IMR-90 (cell line): ENCODE measurements around the gene STK17A. TPM values are rescaled to one million over a fixed set of nuclear protein-coding genes. Genes with fewer than 3 reads are reported as not detected.

Experiments
- ATAC-seq: fragments of 200-7000 bp; cut with Tn5 transposase; 2 replicates; pipeline ENCODE4 v1.9.1; 2020; ENCODE audit warnings: low read depth, mild to moderate bottlenecking, moderate library complexity
- BruUV-seq: library from RNA; stranded (reverse); fragments of 400-500 nt; replicated peaks from 2 replicates; lab custom pipeline; 2021; lab: Mats Ljungman, UMichigan
- CTCF ChIA-PET: fragments of 300-600 bp; formaldehyde crosslinking; extraction: SDS; loops from one replicate; lab custom pipeline; 2021; ENCODE audit warnings: antibody characterized with exemption; lab: Yijun Ruan, JAX
- POLR2A ChIA-PET: fragments of 300-600 bp; sonication (Branson Sonifier 250); formaldehyde crosslinking; loops from one replicate; lab custom pipeline; 2022; ENCODE audit warnings: antibody characterized with exemption; ENCODE audit not compliant: unreplicated experiment; lab: Charles Lee
- DNase-seq: peaks from one replicate; pipeline ENCODE4 v3.0.0; 2013
- H2AFZ ChIP-seq: replicated peaks from 2 replicates; pipeline ENCODE3; 2013; ENCODE audit warnings: low read length, mild to moderate bottlenecking; ENCODE audit not compliant: poor library complexity
- H2AK5ac ChIP-seq: 2 replicates; pipeline ENCODE4 v1.6.1; 2013; ENCODE audit warnings: low read depth, low read length, inconsistent platforms
- H2AK9ac ChIP-seq: replicated peaks from 2 replicates; pipeline ENCODE3; 2013; ENCODE audit warnings: mild to moderate bottlenecking, low read depth, low read length, moderate library complexity; ENCODE audit not compliant: poor library complexity
- H2BK120ac ChIP-seq: 2 replicates; pipeline ENCODE4 v1.6.1; 2013; ENCODE audit warnings: low read depth, low read length, inconsistent platforms
- H2BK15ac ChIP-seq: 3 replicates; pipeline ENCODE4 v1.6.1; 2013; ENCODE audit warnings: low read depth, low read length, inconsistent platforms
- H2BK20ac ChIP-seq: 2 replicates; pipeline ENCODE4 v1.6.1; 2013; ENCODE audit warnings: low read depth, mild to moderate bottlenecking, inconsistent platforms, low read length, moderate library complexity
- H2BK5ac ChIP-seq: 2 replicates; pipeline ENCODE4 v1.6.1; 2013; ENCODE audit warnings: mild to moderate bottlenecking, low read depth, low read length, inconsistent platforms; ENCODE audit not compliant: poor library complexity, severe bottlenecking
- H3K14ac ChIP-seq: replicated peaks from 2 replicates; pipeline ENCODE4 v1.6.1; 2013; ENCODE audit warnings: low read depth, low read length, inconsistent platforms
- H3K18ac ChIP-seq: 2 replicates; pipeline ENCODE4 v1.6.1; 2013; ENCODE audit warnings: low read depth, low read length, control low read depth
- H3K23ac ChIP-seq: 2 replicates; pipeline ENCODE4 v1.6.1; 2013; ENCODE audit warnings: low read depth, low read length, inconsistent platforms
- H3K27ac ChIP-seq: 2 replicates; pipeline ENCODE4 v1.5.1; 2013; ENCODE audit warnings: mild to moderate bottlenecking, control low read depth, low read length; ENCODE audit not compliant: insufficient read depth
- H3K27me3 ChIP-seq: 2 replicates; pipeline ENCODE4 v1.6.1; 2013; ENCODE audit warnings: low read length; ENCODE audit not compliant: control insufficient read depth, insufficient read depth
- H3K36me3 ChIP-seq: 2 replicates; pipeline ENCODE4 v1.6.1; 2013; ENCODE audit warnings: low read length, mixed read lengths; ENCODE audit not compliant: control insufficient read depth, insufficient read depth
- H3K4ac ChIP-seq: 2 replicates; pipeline ENCODE4 v1.6.1; 2013; ENCODE audit warnings: low read depth, low read length, inconsistent platforms
- H3K4me1 ChIP-seq: 2 replicates; pipeline ENCODE4 v1.6.1; 2013; ENCODE audit warnings: low read length, mixed read lengths; ENCODE audit not compliant: control insufficient read depth, insufficient read depth
- H3K4me2 ChIP-seq: 2 replicates; pipeline ENCODE4 v1.6.1; 2013; ENCODE audit warnings: low read depth, mild to moderate bottlenecking, control low read depth, low read length, moderate library complexity
- H3K4me3 ChIP-seq: 2 replicates; pipeline ENCODE4 v1.5.1; 2013; ENCODE audit warnings: low read depth, mild to moderate bottlenecking, control low read depth, low read length, moderate library complexity; ENCODE audit not compliant: insufficient read depth
- H3K56ac ChIP-seq: 2 replicates; pipeline ENCODE4 v1.6.1; 2013; ENCODE audit warnings: low read length, inconsistent platforms; ENCODE audit not compliant: insufficient read depth; ENCODE audit errors: extremely low read depth
- H3K79me1 ChIP-seq, 2 experiments: 2 replicates each; pipeline ENCODE4 v1.6.1; 2013; ENCODE audit warnings: low read length in 2 of 2, inconsistent platforms in 1 of 2, low read depth in 1 of 2
- H3K9ac ChIP-seq: 2 replicates; pipeline ENCODE4 v1.6.1; 2013; ENCODE audit warnings: low read depth, low read length, control low read depth
- H3K9me1 ChIP-seq: 2 replicates; pipeline ENCODE4 v1.6.1; 2013; ENCODE audit warnings: low read length, inconsistent platforms; ENCODE audit not compliant: insufficient read depth
- H3K9me3 ChIP-seq: 2 replicates; pipeline ENCODE4 v1.6.1; 2013; ENCODE audit warnings: low read length; ENCODE audit not compliant: control insufficient read depth, insufficient read depth
- H4K20me1 ChIP-seq: 2 replicates; pipeline ENCODE4 v1.6.1; 2013; ENCODE audit warnings: low read length, inconsistent platforms; ENCODE audit not compliant: insufficient read depth
- H4K5ac ChIP-seq: 2 replicates; pipeline ENCODE4 v1.6.1; 2013; ENCODE audit warnings: mild to moderate bottlenecking, low read depth, low read length, control low read depth
- H4K8ac ChIP-seq, 2 experiments: 2 replicates each; pipeline ENCODE4 v1.6.1; 2013; ENCODE audit warnings: low read depth in 2 of 2, low read length in 2 of 2, control low read depth in 1 of 2, inconsistent platforms in 1 of 2
- H4K91ac ChIP-seq: 2 replicates; pipeline ENCODE4 v1.6.1; 2013; ENCODE audit warnings: low read depth, low read length, inconsistent platforms; ENCODE audit not compliant: insufficient read depth
- BHLHE40 ChIP-seq: fragments of 150-350 bp; IDR thresholded peaks from 2 replicates; pipeline ENCODE4 v1.6.1; 2016; ENCODE audit warnings: mild to moderate bottlenecking, low read depth, low read length
- CEBPB ChIP-seq: IDR thresholded peaks from 2 replicates; pipeline ENCODE4 v1.6.1; 2012; ENCODE audit warnings: low read depth, low read length, improper control_type of control experiment
- CHD1 ChIP-seq: IDR thresholded peaks from 2 replicates; pipeline ENCODE4 v1.6.1; 2012; ENCODE audit warnings: low read depth, low read length, improper control_type of control experiment
- FOS ChIP-seq: fragments of 150-350 bp; IDR thresholded peaks from 2 replicates; pipeline ENCODE4 v1.6.1; 2016; ENCODE audit warnings: low read depth, low read length
- MAZ ChIP-seq: IDR thresholded peaks from 2 replicates; pipeline ENCODE4 v1.6.1; 2012; ENCODE audit warnings: low read depth, mild to moderate bottlenecking, low read length, improper control_type of control experiment, moderate library complexity, borderline replicate concordance
- MXI1 ChIP-seq: IDR thresholded peaks from 2 replicates; pipeline ENCODE4 v1.6.1; 2012; ENCODE audit warnings: low read depth, mild to moderate bottlenecking, low read length, moderate library complexity, borderline replicate concordance
- NFE2L2 ChIP-seq: fragments of 150-350 bp; IDR thresholded peaks from 2 replicates; pipeline ENCODE4 v1.6.1; 2016; ENCODE audit warnings: low read depth, mild to moderate bottlenecking, low read length
- RAD21 ChIP-seq: IDR thresholded peaks from 2 replicates; pipeline ENCODE4 v1.6.1; 2012; ENCODE audit warnings: low read length, improper control_type of control experiment
- RFX5 ChIP-seq: IDR thresholded peaks from 2 replicates; pipeline ENCODE4 v1.8.0; 2012; ENCODE audit warnings: low read depth, mild to moderate bottlenecking, low read length, moderate library complexity
- SMC3 ChIP-seq: fragments of 150-350 bp; IDR thresholded peaks from 2 replicates; pipeline ENCODE4 v1.6.1; 2016; ENCODE audit warnings: low read depth, mild to moderate bottlenecking, antibody characterized with exemption, low read length, moderate library complexity
- WGBS, 2 experiments: methylation state at CpG; one replicate each; pipeline versions ENCODE4 v1.1.5 to v1.1.7; 2013; ENCODE audit warnings: missing lambda C conversion rate in 2 of 2; ENCODE audit not compliant: insufficient read length in 1 of 2; ENCODE audit errors: extremely low coverage in 2 of 2; 5-methylcytosine and 5-hydroxymethylcytosine counted together
- dilution Hi-C: fragments of 300-500 bp; cut with HindIII; formaldehyde crosslinking; loops from one replicate; pipeline ENCODE4 v1.14.3; 2018; ENCODE audit warnings: low sequenced_read_pairs; ENCODE audit not compliant: unreplicated experiment
- in situ Hi-C: fragments of 300-500 bp; cut with MboI; formaldehyde crosslinking; loops from 3 replicates; pipeline ENCODE4 v1.14.3; 2019; ENCODE audit warnings: low sequenced_read_pairs, inconsistent platforms, mixed read lengths
- intact Hi-C: fragments of 100-400 bp; cut with micrococcal nuclease; formaldehyde crosslinking; loops from 2 replicates; pipeline ENCODE4 v1.10.0; 2022
- polyA plus RNA-seq, 3 experiments: library from polyadenylated mRNA; depleted of rRNA; stranded (reverse); fragments of >200 nt; gene quantifications; 2 replicates each; pipeline ENCODE4 v1.2.3, GENCODE V29; 2012; ENCODE audit warnings: low replicate concordance in 1 of 3
- total RNA-seq: library from RNA; depleted of rRNA; stranded (reverse); fragments of >200 nt; gene quantifications from 2 replicates; pipeline ENCODE4 v1.2.3, GENCODE V29; 2012
- TF ChIP-seq, protein P1 (sequence below): fragments of 150-350 bp; IDR thresholded peaks from 2 replicates; pipeline ENCODE4 v1.6.1; 2016; ENCODE audit warnings: low read depth, mild to moderate bottlenecking, low read length, moderate library complexity, borderline replicate concordance
- TF ChIP-seq, protein P2 (sequence below): fragments of 150-350 bp; IDR thresholded peaks from 2 replicates; pipeline ENCODE4 v1.6.1; 2017; ENCODE audit warnings: mild to moderate bottlenecking, antibody characterized with exemption, low read length, low read depth

The STK17A gene
- total and polyA plus RNA-seq, 2 of the 4 experiments (the other 2 are of a cell fraction) = 40.5 to 50.5 TPM

DNA sequence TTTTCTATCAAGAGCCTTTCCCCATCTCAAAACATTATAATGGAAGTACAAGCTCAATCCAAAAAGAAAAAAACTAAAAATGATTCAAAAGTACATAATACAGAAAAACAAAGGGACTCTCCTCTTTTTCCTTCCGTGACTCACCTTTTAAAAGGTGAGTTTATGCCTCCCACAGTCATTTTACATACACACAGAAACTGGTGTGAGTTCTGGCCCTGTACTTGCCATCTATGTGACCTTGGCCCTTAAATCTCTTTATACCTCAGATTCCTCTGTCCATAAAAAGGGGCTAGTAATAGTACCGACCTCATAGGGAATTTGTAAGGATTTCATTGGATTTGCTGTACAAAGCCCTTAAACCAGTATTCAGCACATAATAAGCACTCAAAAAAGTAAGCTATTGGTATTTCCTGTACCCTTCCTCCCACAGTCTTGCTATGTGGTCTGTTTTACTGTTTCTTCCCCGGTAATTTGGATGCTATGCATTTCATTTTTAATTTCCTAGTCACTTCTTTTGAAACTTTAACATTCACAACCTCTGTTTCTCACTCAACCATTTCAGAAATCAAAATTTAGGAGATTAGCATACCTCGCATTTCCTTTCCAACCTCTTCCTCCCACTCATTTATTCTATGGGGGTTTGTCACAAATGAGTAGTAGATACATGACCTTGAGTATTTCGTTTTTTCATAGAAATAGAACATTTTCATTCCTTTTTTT, 39.0 kb downstream of the STK17A start (continued):
- TF ChIP-seq, protein P1, sequence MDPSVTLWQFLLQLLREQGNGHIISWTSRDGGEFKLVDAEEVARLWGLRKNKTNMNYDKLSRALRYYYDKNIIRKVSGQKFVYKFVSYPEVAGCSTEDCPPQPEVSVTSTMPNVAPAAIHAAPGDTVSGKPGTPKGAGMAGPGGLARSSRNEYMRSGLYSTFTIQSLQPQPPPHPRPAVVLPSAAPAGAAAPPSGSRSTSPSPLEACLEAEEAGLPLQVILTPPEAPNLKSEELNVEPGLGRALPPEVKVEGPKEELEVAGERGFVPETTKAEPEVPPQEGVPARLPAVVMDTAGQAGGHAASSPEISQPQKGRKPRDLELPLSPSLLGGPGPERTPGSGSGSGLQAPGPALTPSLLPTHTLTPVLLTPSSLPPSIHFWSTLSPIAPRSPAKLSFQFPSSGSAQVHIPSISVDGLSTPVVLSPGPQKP = no peak

- Histone ChIP-seq H3K36me3 (peaks cover 34% of the 10 kb centered on the region), H2AK9ac (no peak overlapping the region), H4K8ac (peak overlapping the region in 1 of 2 experiments; percentile 53; a peak in 1 of 4 replicates), H2BK15ac (no peak overlapping the region), H3K4me3 (no peak overlapping the region), H2BK20ac (no peak overlapping the region), H2BK120ac (no peak overlapping the region; the same call in 1 of the 2 replicates), H3K4me2 (no peak overlapping the region), H3K79me1 (peaks cover 20 to 63% of the 10 kb centered on the region in 2 experiments), H3K9me1 (peaks cover 7% of the 10 kb centered on the region), H3K9me3 (no peaks in the 10 kb centered on the region), H3K18ac (no peak overlapping the region), H4K91ac (no peak overlapping the region), H3K14ac (no peak overlapping the region), H3K9ac (no peak overlapping the region), H3K56ac (no peak overlapping the region), H4K5ac (no peak overlapping the region), H3K27me3 (no peaks in the 10 kb centered on the region), H2AFZ (no peak overlapping the region), H3K4ac (no peak overlapping the region), H3K23ac (no peak overlapping the region), H2BK5ac (no peak overlapping the region), H3K27ac (no peak overlapping the region), H4K20me1 (peaks cover 13% of the 10 kb centered on the region; the same call in 1 of the 2 replicates), H2AK5ac (no peak overlapping the region), H3K4me1 (peaks cover 7% of the 10 kb centered on the region)
- intact Hi-C loops (no loop called here), dilution Hi-C loops (no loop called here), in situ Hi-C loops (no loop called here)
- WGBS, 2 experiments = 90% methylated on average over 1 of the region's 2 CpGs; no CpG with 5 or more reads in 1 of the 2 experiments
- ATAC-seq (no peak), DNase-seq (no peak)
- BruUV-seq = no TSS peak
- POLR2A ChIA-PET = no interaction called here
- CTCF ChIA-PET = no interaction called here
- TF ChIP-seq BHLHE40 (no peak), CHD1 (no peak), NFE2L2 (no peak), MAZ (no peak), SMC3 (no peak), MXI1 (no peak), RAD21 (no peak), FOS (no peak), RFX5 (no peak), CEBPB (no peak)
- TF ChIP-seq, protein P1 = no peak
- TF ChIP-seq, protein P2, sequence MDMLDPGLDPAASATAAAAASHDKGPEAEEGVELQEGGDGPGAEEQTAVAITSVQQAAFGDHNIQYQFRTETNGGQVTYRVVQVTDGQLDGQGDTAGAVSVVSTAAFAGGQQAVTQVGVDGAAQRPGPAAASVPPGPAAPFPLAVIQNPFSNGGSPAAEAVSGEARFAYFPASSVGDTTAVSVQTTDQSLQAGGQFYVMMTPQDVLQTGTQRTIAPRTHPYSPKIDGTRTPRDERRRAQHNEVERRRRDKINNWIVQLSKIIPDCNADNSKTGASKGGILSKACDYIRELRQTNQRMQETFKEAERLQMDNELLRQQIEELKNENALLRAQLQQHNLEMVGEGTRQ = no peak
These were observed 41.2 kb downstream of the STK17A start for GRCh38 chr7:43624156-43624555.
